H54 (cell line): ENCODE data around the gene ACOX3.

ENCODE experiments used
- DNase-seq: peaks from one replicate; pipeline ENCODE4 v3.0.0; 2011; ENCODE audit warnings: low spot score, mixed read lengths; ENCODE audit not compliant: insufficient read length
- FAIRE-seq: peaks from 3 replicates; lab custom pipeline; 2011; peaks lifted over from hg19 to GRCh38; lab: Jason Lieb, UNC
- POLR2A ChIP-seq: IDR thresholded peaks from 2 replicates; pipeline ENCODE4 v1.6.1; 2011; ENCODE audit warnings: low read depth, mild to moderate bottlenecking, low read length

Gene ACOX3

DNA sequence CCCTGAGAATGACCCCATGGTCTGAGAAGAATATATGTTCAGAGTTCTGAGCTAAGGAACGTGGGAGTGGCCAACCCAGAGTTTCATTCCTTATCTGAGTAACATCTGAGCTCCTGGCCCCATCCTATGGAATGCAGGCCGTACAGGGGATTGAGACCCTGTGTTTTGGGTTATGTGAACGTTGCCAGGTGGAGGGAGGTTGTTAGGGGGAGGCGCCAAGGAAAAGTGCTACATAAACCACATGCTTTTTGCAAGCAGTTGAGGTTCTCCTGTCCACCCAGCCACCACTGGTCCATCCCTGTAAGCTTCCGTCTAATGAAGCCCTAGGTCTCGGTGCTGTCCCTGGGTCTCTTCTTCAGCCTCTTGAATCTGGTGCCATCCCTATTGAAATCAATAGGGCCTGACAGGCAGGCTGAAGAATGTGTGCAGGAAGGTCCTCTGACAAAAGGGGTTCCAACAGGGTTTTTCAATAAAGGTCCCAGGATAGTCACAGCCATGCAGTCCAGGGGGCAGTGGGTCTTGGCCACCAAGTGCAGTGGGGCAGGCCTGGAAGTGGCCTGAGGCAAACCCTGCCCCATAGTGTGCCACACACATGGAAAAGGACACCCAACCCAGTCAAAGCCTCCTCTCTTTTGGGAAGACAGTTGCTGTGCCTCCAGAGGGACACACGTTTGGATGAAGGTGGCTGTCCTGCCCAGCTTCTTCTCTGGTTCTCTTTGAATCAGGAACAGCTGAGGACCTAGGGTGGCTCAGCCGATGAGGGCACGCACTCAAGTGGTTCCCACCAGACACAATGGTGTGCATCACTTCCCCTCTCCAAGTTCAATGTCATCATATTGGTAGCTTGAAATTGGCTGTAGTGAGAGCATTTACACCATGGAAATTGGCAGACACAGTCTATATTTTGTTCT lies 117.5 kb downstream of the ACOX3 start:
- no peak for FAIRE-seq
- no peak for DNase-seq
- TF ChIP-seq POLR2A, result no peak

DNA sequence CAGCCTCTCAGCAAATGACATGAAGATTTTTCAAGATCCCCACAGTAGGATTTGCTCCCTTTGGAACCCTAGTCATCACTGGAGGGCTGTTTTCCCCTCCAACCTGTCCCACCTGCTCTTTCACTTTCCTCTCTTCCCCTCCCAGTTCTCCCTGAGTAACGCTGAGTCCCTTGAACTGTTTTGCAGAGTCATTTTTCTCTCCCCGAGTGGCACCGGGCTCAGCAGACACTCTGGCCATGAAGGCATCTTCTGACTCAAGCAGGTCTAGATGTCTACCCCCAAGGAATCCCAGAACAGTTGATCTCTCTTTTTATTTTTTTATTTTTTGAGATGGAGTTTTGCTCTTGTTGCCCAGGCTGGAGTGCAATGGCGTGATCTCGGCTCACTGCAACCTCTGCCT lies 118.8 kb downstream of the ACOX3 start:
- TF ChIP-seq POLR2A, result no peak
- FAIRE-seq, result no peak
- DNase-seq, result no peak

- TF ChIP-seq POLR2A, result no peak
- FAIRE-seq (no peak), DNase-seq (no peak)
Measured at GRCh38 chr4:8321220-8321619, 119.3 kb downstream of the ACOX3 start.

DNA sequence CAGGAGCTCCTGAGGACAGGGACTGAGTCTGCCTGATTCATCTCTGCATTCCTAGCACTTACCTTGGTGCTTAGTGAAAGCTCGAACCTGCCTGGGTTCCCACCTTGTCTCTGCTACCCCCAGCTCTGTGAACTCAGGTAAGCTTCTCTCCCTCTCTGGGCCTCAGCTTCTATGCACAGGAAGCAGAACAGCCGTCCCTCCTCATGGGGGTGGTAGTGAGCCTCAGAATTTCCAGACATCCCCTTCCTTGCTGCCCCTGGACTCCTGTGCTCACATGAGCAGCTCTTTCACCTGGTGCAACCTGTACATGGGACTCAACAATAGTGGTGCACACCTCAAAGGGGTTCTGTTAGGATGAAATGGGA lies 120.2 kb downstream of the ACOX3 start:
- DNase-seq (no peak), FAIRE-seq (no peak)
- TF ChIP-seq POLR2A, result no peak

DNA sequence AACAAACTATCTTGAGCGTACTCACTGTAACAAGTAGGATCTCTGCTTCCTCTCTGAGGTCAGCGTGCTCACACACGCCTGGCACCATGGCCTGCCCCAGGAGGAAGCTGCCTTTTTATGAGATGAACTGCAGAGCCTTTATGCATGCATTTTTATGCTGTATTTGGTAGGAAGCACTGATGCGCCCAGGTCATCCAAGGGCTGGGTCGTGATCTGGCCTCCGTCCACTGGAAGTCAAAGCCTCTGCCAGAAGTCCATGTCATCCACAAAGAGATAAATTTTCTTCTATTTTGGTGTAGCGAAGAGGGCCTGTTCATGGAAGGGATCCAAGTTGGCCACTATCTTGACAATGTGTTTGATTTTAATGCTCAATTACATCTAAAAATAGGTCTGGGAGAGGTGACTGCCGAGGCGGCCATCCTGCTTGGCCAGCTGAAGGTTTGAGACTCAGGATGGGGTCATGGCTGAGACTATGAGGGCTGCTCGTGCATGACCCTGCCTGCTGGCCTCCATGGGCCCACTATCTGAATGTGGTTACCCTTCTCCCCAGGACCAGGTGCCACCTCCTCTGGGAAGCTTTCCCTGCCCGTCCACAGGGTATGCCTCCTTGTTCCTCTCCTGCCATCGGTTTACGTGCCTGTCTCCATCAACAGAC lies 120.7 kb downstream of the ACOX3 start:
- no peak for TF ChIP-seq POLR2A
- no peak for DNase-seq
- FAIRE-seq, result no peak

DNA sequence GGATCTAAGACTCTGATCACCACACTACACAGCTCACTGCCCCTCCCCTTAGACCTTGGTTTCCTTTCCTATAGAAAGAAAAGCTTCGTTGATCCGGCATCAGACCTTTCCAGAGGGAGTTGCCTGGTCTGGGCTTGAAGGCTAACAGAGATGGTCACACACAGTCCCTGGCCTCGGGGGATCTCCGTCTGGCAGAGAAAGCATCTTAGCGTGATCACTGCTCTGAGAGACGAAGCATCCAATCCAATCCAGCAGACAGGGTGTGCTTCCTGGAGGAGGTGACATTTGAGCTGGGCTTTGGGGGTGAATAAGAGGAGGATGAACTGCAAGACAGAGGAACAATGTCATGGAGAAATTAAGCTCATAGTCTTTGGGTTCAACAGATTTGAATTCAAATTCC lies 121.5 kb downstream of the ACOX3 start:
- DNase-seq, result no peak
- no peak for FAIRE-seq
- TF ChIP-seq POLR2A, result no peak

- TF ChIP-seq POLR2A, result no peak
- no peak for FAIRE-seq
- no peak for DNase-seq
Measured at GRCh38 chr4:8318509-8318908, 122.0 kb downstream of the ACOX3 start.

- no peak for TF ChIP-seq POLR2A
- no peak for FAIRE-seq
- no peak for DNase-seq
Measured at GRCh38 chr4:8317474-8317873, 123.0 kb downstream of the ACOX3 start.

- FAIRE-seq (no peak), DNase-seq (no peak)
- no peak for TF ChIP-seq POLR2A
Measured at GRCh38 chr4:8316911-8317351, 123.6 kb downstream of the ACOX3 start.
